ENCODE measurements around the gene IL4I1. TPM values are rescaled to one million over a fixed set of nuclear protein-coding genes. Genes with fewer than 3 reads are reported as not detected.

Gene IL4I1
- polyA plus RNA-seq, 1 donor (not counting 4 experiments of a cell fraction or from before 2014, with no cell fraction given) = 0.13 TPM

DNA sequence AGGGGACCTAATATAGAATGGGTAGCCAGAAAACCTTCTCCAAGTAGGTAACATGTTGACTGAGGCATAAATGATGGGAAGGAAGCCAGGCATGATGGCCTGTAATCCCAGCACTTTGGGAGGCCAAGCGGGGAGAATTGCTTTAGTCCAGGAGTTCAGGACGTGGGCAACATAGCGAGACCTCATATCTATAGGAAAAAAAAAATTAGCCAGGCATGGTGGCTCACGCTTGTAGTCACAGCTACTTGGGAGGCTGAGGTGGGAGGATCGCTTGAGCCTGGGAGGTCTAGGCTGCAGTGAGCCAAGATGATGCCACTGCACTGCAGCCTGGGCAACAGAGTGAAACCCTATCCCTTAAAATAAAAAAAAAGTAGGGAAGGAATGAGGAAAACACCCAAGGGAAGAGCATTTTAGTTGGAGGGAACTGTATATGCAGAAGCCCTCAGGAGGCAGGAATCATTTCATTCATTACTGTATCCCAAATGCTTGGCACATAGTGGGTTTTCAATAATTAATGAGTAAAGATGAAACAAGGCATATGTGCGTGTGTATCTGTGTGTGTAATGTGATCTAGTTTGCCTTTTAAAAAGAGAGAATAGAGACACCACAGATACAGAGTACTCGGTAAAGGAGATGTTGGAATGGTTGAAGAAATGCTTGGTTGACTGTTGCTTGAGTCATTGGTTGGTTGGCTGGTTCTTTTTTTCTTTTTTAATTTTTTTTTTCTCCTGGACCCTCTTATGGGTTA lies 34.8 kb upstream of the IL4I1 start:
- TF ChIP-seq, protein P1, sequence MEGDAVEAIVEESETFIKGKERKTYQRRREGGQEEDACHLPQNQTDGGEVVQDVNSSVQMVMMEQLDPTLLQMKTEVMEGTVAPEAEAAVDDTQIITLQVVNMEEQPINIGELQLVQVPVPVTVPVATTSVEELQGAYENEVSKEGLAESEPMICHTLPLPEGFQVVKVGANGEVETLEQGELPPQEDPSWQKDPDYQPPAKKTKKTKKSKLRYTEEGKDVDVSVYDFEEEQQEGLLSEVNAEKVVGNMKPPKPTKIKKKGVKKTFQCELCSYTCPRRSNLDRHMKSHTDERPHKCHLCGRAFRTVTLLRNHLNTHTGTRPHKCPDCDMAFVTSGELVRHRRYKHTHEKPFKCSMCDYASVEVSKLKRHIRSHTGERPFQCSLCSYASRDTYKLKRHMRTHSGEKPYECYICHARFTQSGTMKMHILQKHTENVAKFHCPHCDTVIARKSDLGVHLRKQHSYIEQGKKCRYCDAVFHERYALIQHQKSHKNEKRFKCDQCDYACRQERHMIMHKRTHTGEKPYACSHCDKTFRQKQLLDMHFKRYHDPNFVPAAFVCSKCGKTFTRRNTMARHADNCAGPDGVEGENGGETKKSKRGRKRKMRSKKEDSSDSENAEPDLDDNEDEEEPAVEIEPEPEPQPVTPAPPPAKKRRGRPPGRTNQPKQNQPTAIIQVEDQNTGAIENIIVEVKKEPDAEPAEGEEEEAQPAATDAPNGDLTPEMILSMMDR (optimal IDR thresholded peaks at IDR 0.05 in 1 of 3, IDR thresholded peaks at IDR 0.05 in 1 of 3, conservative IDR thresholded peaks at IDR 0.05 in 1 of 3; ENCODE audit: extremely low read depth in 1 of 3, insufficient read depth in 2 of 3, low read length in 3 of 3) = no peak
- no peak for TF ChIP-seq EZH2 (IDR thresholded peaks at IDR 0.05; ENCODE audit: low read length)
- H3K79me2 ChIP-seq (ENCODE audit: control insufficient read depth, insufficient read depth, low read length) = peaks cover 27% of the 10 kb centered on the region
- H3K4me1 ChIP-seq (ENCODE audit: control insufficient read depth, extremely low read depth, insufficient read depth, low read length) = peaks cover 22% of the 10 kb centered on the region
- no peak overlapping the region for H3K9ac ChIP-seq (ENCODE audit: control insufficient read depth, extremely low read depth, insufficient read depth, low read length)
- FAIRE-seq = no peak
- peak overlapping the region; percentile 13 for H3K27ac ChIP-seq (ENCODE audit: control insufficient read depth, insufficient read depth, low read length)
- H2AFZ ChIP-seq (ENCODE audit: control insufficient read depth, low read length) = no peak overlapping the region
- dilution Hi-C loops (cut with MboI; ENCODE audit: extremely low pct_ligation_motif_present, low sequenced_read_pairs) = no loop called here
- H3K36me3 ChIP-seq (ENCODE audit: control insufficient read depth in 2 of 2, extremely low read depth in 1 of 2, insufficient read depth in 2 of 2, low read length in 2 of 2) = peaks cover 5 to 14% of the 10 kb centered on the region in 2 experiments
- no peak overlapping the region for H3K4me2 ChIP-seq (ENCODE audit: control insufficient read depth, extremely low read depth, insufficient read depth, low read depth, low read length)
- no peak for DNase-seq (ENCODE audit: low read depth, low spot score)
- no peaks in the 10 kb centered on the region for H3K27me3 ChIP-seq (ENCODE audit: control insufficient read depth, extremely low read depth, insufficient read depth, low read length)
- H3K4me3 ChIP-seq (ENCODE audit: control insufficient read depth in 2 of 3, extremely low read depth in 1 of 3, insufficient read depth in 2 of 3, low read depth in 1 of 3, low read length in 3 of 3) = no peak overlapping the region
- no peaks in the 10 kb centered on the region for H3K9me3 ChIP-seq (ENCODE audit: control insufficient read depth, low read depth, low read length)
- H4K20me1 ChIP-seq (ENCODE audit: control insufficient read depth, extremely low read depth, insufficient read depth, low read length) = no peaks in the 10 kb centered on the region
- H3K9me1 ChIP-seq (ENCODE audit: control insufficient read depth, extremely low read depth, insufficient read depth, low read length) = peaks cover 2% of the 10 kb centered on the region

DNA sequence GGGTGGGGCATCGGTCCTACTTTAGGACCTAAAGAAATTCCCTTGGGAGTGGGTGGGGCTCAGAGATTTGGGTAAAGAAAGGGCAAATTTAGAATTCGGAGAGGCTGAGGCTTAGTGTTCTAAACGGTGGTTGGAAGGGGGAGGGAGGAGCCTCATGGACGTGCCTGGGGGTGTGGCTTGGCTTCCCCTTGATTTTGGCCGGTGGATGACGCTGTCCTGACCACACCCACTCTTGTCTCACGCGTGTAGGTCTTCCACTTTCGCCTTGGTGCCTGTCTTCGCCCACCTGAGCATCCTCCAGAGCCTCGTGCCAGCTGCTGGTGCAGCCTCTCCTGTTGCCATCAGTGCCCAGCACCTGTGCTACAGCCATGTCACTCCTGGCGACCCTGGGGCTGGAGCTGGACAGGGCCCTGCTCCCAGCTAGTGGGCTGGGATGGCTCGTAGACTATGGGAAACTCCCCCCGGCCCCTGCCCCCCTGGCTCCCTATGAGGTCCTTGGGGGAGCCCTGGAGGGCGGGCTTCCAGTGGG lies 33.9 kb upstream of the IL4I1 start:
- dilution Hi-C loops (cut with MboI; ENCODE audit: extremely low pct_ligation_motif_present, low sequenced_read_pairs) = no loop called here
- H3K27me3 ChIP-seq (ENCODE audit: control insufficient read depth, extremely low read depth, insufficient read depth, low read length) = no peaks in the 10 kb centered on the region
- H3K9me3 ChIP-seq (ENCODE audit: control insufficient read depth, low read depth, low read length) = no peaks in the 10 kb centered on the region
- TF ChIP-seq EZH2 (IDR thresholded peaks at IDR 0.05; ENCODE audit: low read length) = no peak
- TF ChIP-seq, protein P1 (optimal IDR thresholded peaks at IDR 0.05 in 1 of 3, IDR thresholded peaks at IDR 0.05 in 1 of 3, conservative IDR thresholded peaks at IDR 0.05 in 1 of 3; ENCODE audit: extremely low read depth in 1 of 3, insufficient read depth in 2 of 3, low read length in 3 of 3) = no peak
- no peak overlapping the region for H3K9ac ChIP-seq (ENCODE audit: control insufficient read depth, extremely low read depth, insufficient read depth, low read length)
- H3K79me2 ChIP-seq (ENCODE audit: control insufficient read depth, insufficient read depth, low read length) = peaks cover 33% of the 10 kb centered on the region
- H4K20me1 ChIP-seq (ENCODE audit: control insufficient read depth, extremely low read depth, insufficient read depth, low read length) = peaks cover under 1% of the 10 kb centered on the region
- no peak overlapping the region for H2AFZ ChIP-seq (ENCODE audit: control insufficient read depth, low read length)
- peaks cover 22% of the 10 kb centered on the region for H3K4me1 ChIP-seq (ENCODE audit: control insufficient read depth, extremely low read depth, insufficient read depth, low read length)
- peak overlapping the region; percentile 88 for H3K4me2 ChIP-seq (ENCODE audit: control insufficient read depth, extremely low read depth, insufficient read depth, low read depth, low read length)
- no peak overlapping the region for H3K27ac ChIP-seq (ENCODE audit: control insufficient read depth, insufficient read depth, low read length)
- no peak for FAIRE-seq
- H3K4me3 ChIP-seq (ENCODE audit: control insufficient read depth in 2 of 3, extremely low read depth in 1 of 3, insufficient read depth in 2 of 3, low read depth in 1 of 3, low read length in 3 of 3) = peak overlapping the region in 2 of 3 experiments; percentile 52 to 93
- peaks cover 5 to 19% of the 10 kb centered on the region in 2 experiments for H3K36me3 ChIP-seq (ENCODE audit: control insufficient read depth in 2 of 2, extremely low read depth in 1 of 2, insufficient read depth in 2 of 2, low read length in 2 of 2)
- H3K9me1 ChIP-seq (ENCODE audit: control insufficient read depth, extremely low read depth, insufficient read depth, low read length) = peaks cover 2% of the 10 kb centered on the region
- DNase-seq (ENCODE audit: low read depth, low spot score) = no peak

All from keratinocyte (primary cell).